GM10266 (cell line): ENCODE measurements around the gene INAVA.

ENCODE experiments used
- DNase-seq: peaks from one replicate; pipeline ENCODE4 v3.0.0; 2012; ENCODE audit errors: extremely low spot score
- TF ChIP-seq, protein P1 (sequence below): IDR thresholded peaks from 2 replicates; pipeline ENCODE4 v1.5.1; 2012; ENCODE audit warnings: mild to moderate bottlenecking, low read depth; ENCODE audit not compliant: control insufficient read depth, insufficient read depth; ENCODE audit errors: missing control alignments

The INAVA gene

DNA sequence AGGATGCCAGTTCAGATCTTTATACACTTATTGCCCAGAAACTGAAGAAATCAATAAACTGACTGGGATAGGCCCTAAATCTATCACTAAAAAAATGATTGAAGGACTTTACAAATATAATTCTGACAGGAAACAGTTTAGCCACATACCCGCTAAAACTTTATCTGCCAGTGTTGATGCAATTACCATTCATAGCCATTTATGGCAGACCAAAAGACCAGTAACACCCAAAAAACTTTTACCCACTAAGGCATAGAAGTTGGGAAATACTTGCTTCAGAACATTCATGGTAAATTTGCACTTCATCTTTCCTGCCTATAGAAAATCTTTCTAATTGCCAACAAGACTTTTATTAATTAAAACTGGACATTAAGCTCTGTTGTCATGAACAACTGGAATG, 36.9 kb upstream of the INAVA start:
- no peak for DNase-seq

DNA sequence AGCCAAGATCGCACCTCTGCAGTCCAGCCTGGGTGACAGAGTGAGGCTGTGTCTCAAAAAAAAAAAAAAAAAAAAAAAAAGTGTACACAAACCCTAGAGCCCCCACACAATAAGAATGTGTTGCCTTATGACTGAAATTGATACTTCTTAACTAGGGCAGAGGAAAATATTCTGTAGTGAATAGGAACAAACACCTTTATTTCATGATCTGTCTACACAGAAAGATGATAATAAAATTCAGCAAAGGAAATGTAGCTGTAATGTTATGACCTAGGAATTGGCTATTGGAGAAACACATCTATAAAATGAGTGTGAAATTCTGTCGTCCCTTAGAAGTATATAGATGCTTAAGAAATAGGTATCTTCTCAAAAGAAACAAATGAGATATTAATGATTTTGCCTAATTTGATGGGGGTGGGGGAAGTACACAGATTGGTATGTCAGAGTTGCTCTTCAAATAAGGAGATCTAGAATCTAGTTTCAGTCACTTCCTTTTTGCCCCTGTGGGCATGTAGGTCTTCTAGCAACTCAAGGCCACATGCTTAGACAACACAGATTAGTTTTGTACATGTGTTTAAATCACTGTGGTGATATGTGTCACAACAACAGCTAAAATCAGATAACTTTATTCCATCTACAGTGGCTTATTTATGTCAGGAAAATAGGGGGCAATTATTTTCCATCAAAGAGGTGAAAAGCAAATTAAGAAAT, 32.6 kb upstream of the INAVA start:
- TF ChIP-seq, protein P1, sequence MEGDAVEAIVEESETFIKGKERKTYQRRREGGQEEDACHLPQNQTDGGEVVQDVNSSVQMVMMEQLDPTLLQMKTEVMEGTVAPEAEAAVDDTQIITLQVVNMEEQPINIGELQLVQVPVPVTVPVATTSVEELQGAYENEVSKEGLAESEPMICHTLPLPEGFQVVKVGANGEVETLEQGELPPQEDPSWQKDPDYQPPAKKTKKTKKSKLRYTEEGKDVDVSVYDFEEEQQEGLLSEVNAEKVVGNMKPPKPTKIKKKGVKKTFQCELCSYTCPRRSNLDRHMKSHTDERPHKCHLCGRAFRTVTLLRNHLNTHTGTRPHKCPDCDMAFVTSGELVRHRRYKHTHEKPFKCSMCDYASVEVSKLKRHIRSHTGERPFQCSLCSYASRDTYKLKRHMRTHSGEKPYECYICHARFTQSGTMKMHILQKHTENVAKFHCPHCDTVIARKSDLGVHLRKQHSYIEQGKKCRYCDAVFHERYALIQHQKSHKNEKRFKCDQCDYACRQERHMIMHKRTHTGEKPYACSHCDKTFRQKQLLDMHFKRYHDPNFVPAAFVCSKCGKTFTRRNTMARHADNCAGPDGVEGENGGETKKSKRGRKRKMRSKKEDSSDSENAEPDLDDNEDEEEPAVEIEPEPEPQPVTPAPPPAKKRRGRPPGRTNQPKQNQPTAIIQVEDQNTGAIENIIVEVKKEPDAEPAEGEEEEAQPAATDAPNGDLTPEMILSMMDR: no peak
- DNase-seq: no peak

More for the DNA sequence above, 36.9 kb upstream of the INAVA start:
- TF ChIP-seq, protein P1: no peak

DNA sequence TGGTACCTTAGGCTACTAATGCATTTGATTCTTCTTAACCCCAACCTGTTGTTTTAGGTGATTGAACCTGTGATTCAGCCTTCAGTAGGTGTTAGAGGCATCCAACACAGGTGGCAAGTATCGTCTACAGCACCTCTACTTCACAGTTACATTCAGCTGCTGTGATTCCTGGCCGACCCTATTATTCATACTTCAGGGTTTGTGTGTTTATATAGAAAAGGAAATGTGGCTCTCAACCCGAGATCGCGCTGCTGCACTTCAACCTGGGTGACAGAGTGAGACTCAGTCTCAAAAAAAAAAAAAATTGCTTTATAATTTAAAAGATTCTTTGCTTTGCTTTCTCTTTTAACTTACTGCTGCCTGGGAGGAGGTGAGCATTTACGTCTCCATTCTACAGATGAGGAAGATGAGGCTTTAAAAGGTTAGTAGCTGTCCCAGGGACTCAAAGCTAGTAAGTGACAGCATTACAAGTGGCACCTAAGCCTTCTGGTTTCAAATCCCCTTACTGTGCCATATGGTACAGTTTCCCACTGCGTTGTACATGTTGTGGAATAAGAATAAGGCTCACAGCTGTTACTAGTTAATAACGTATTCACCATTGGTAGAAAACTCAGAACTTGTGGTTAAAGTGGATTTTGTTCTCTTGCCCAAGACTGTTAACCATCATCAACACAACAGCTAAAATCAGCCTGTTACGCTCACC, 31.8 kb upstream of the INAVA start:
- no peak for DNase-seq
- TF ChIP-seq, protein P1: no peak

DNA sequence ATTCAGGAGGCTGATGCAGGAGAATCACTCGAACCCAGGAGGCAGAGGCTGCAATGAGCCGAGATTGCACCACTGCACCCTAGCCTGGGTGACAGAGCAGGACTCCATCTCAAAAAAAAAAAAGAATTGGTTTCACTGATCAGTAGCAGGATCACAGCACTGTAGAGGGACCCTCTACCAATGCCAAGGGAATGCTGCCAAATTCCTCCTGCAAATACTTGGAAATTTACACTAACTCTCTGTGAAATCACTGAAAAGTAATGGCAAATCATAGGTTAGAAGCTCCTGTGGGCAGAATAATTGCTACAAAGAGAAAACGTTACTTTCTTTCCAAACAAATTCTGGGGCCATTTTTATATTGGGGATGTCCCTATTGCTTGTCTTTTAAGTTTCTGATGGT, 28.6 kb upstream of the INAVA start:
- DNase-seq: no peak
- TF ChIP-seq, protein P1: no peak

DNA sequence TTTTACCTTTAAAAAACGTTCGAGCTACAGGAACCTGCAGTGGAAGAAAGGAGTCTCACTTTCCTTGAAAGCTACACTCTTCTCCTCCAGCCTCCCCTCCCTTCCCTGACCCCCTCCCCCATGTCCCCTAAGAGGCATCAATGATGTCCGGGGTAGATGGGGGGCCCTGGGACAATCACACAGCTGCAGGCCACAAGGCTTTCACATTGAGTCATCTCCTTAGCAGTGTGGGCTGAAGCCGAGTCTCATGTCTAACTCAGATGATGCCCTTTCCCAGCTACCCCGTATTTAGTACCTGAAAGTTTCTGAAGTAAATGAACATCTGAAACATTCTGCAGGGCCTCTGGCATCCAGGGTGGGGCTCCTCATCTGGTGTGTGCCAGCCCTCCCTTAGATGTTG, 28.2 kb upstream of the INAVA start:
- TF ChIP-seq, protein P1: no peak

DNA sequence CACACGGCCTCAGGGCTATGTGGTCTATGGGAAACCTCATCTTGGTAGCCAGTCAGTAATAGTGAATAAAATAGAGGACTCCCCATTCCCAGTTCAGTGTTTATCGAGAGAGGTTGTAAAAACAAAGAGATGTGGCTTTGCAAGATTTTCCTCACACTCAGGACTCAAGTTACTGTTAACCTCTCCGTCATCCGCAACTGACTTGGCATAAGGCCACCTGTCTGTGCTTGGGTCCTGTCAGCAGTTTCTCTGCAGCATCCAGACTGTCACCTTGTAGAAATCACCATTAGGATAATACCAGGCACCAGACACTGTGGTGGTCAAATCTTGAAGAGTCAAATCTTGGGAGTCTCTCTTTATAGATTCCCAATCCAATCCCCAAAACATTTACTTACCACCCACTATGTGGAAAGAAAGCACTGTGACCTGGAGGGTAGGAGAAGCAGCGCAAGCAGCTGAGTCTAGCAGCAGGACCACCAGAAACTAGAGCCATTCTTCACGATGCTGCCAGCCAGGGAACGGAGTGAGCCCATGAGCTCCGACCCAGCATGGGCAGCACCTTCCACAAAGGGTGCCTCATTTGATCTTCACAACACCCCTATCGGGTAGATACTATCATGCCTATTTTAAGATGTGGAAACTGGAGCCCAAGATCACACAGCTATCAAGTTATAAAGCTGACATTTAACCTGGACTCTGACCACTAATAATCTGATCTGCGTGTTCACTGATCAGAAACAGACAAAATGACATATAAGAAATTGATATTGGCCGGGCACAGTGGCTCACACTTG, 27.5 kb upstream of the INAVA start:
- TF ChIP-seq, protein P1: no peak
- DNase-seq: peak; percentile 46

More for the DNA sequence above, 28.2 kb upstream of the INAVA start:
- DNase-seq: peak; percentile 84

DNA sequence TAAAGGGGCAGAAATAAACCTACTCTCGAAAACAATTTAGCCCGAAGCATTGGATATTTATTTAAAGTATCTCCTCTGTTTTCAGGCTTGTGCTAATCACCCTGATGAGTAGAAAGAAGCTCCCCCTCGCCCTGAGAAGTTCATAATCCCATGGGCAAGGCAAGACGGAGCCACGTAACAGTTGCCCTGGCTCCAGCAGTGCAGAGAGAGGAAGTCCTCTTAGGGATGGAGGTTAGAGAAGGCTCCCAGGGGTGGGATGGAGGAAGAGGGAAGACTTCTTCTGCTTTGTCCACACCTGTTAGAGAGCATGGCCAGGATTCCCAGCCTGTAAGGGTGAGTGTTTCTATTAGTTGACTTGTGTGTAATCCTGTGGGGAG, 25.3 kb upstream of the INAVA start:
- DNase-seq: no peak
- TF ChIP-seq, protein P1: no peak
